ENCODE data around the gene TUBA1B.
"Not testable (repeated sequence)": the region's sequence is repeated elsewhere in the genome, so short reads cannot be mapped to it uniquely, and the experiment has no call there.

The TUBA1B gene

GRCh38 chr12:49127971-49128370 is 3.2 kb downstream of the TUBA1B start:
- H3K9me3 ChIP-seq (ENCODE audit: control insufficient read depth, low read length); H3K4me3 ChIP-seq (ENCODE audit: insufficient read depth, low read depth, low read length); H3K27me3 ChIP-seq (ENCODE audit: control insufficient read depth, insufficient read depth, low read length, poor library complexity, severe bottlenecking); H3K27ac ChIP-seq (ENCODE audit: insufficient read depth, low read depth, low read length, poor library complexity, severe bottlenecking); H3K4me1 ChIP-seq (ENCODE audit: control insufficient read depth, insufficient read depth, low read length): not testable (repeated sequence)
- WGBS, 2 experiments, result 79 to 97% methylated on average over 1 to 3 of the region's 8 CpGs
- H3K36me3 ChIP-seq (ENCODE audit: control insufficient read depth, insufficient read depth, low read length), result peaks cover 24% of the 10 kb centered on the region

- 93 to 97% methylated on average over 4 of the region's 4 CpGs for WGBS, 2 experiments
- Histone ChIP-seq H3K4me1 (ENCODE audit: control insufficient read depth, insufficient read depth, low read length) (peaks cover 6% of the 10 kb centered on the region), H3K27me3 (ENCODE audit: control insufficient read depth, insufficient read depth, low read length, poor library complexity, severe bottlenecking) (no peaks in the 10 kb centered on the region), H3K4me3 (ENCODE audit: insufficient read depth, low read depth, low read length) (no peak overlapping the region), H3K36me3 (ENCODE audit: control insufficient read depth, insufficient read depth, low read length) (peaks cover 24% of the 10 kb centered on the region), H3K9me3 (ENCODE audit: control insufficient read depth, low read length) (no peaks in the 10 kb centered on the region), H3K27ac (ENCODE audit: insufficient read depth, low read depth, low read length, poor library complexity, severe bottlenecking) (peak overlapping the region; percentile 26)
Measured at GRCh38 chr12:49126852-49127763, 4.1 kb downstream of the TUBA1B start.

- H3K9me3 ChIP-seq (ENCODE audit: control insufficient read depth, low read length), result no peaks in the 10 kb centered on the region
- WGBS, 2 experiments, result 37% methylated on average over 6 of the region's 6 CpGs
- no peaks in the 10 kb centered on the region for H3K36me3 ChIP-seq (ENCODE audit: control insufficient read depth, insufficient read depth, low read length)
- peaks cover 7% of the 10 kb centered on the region for H3K4me1 ChIP-seq (ENCODE audit: control insufficient read depth, insufficient read depth, low read length)
- H3K4me3 ChIP-seq (ENCODE audit: insufficient read depth, low read depth, low read length), result no peak overlapping the region
- H3K27me3 ChIP-seq (ENCODE audit: control insufficient read depth, insufficient read depth, low read length, poor library complexity, severe bottlenecking), result no peaks in the 10 kb centered on the region
- no peak overlapping the region for H3K27ac ChIP-seq (ENCODE audit: insufficient read depth, low read depth, low read length, poor library complexity, severe bottlenecking)
Measured at GRCh38 chr12:49121047-49121696, 10.0 kb downstream of the TUBA1B start.

GRCh38 chr12:49111206-49111605 is 20.0 kb downstream of the TUBA1B start:
- no peaks in the 10 kb centered on the region for H3K36me3 ChIP-seq (ENCODE audit: control insufficient read depth, insufficient read depth, low read length)
- WGBS, 2 experiments, result 61 to 79% methylated on average over 4 to 6 of the region's 6 CpGs
- no peaks in the 10 kb centered on the region for H3K27me3 ChIP-seq (ENCODE audit: control insufficient read depth, insufficient read depth, low read length, poor library complexity, severe bottlenecking)
- no peaks in the 10 kb centered on the region for H3K9me3 ChIP-seq (ENCODE audit: control insufficient read depth, low read length)
- H3K27ac ChIP-seq (ENCODE audit: insufficient read depth, low read depth, low read length, poor library complexity, severe bottlenecking), result no peak overlapping the region
- peaks cover 7% of the 10 kb centered on the region for H3K4me1 ChIP-seq (ENCODE audit: control insufficient read depth, insufficient read depth, low read length)
- H3K4me3 ChIP-seq (ENCODE audit: insufficient read depth, low read depth, low read length), result peak overlapping the region; percentile 99

- no peaks in the 10 kb centered on the region for H3K27me3 ChIP-seq (ENCODE audit: control insufficient read depth, insufficient read depth, low read length, poor library complexity, severe bottlenecking)
- no peaks in the 10 kb centered on the region for H3K9me3 ChIP-seq (ENCODE audit: control insufficient read depth, low read length)
- peaks cover 7% of the 10 kb centered on the region for H3K4me1 ChIP-seq (ENCODE audit: control insufficient read depth, insufficient read depth, low read length)
- 0% methylated on average over 43 of the region's 43 CpGs for WGBS, 2 experiments
- H3K4me3 ChIP-seq (ENCODE audit: insufficient read depth, low read depth, low read length), result peak within 1 kb of the TSS; percentile 99
- H3K36me3 ChIP-seq (ENCODE audit: control insufficient read depth, insufficient read depth, low read length), result no peaks in the 10 kb centered on the region
- peak within 1 kb of the TSS; percentile 85 for H3K27ac ChIP-seq (ENCODE audit: insufficient read depth, low read depth, low read length, poor library complexity, severe bottlenecking)
Measured at GRCh38 chr12:49110464-49111155, 20.6 kb downstream of the TUBA1B start, which contains the start of gene LMBR1L. Gene LMBR1L, minus strand, starts transcription at chr12:49110847. Its CDS starts 292 bp downstream, at chr12:49110555.

GRCh38 chr12:49109641-49110463 is 21.3 kb downstream of the TUBA1B start:
- H3K9me3 ChIP-seq (ENCODE audit: control insufficient read depth, low read length), result no peaks in the 10 kb centered on the region
- peak overlapping the region; percentile 85 for H3K27ac ChIP-seq (ENCODE audit: insufficient read depth, low read depth, low read length, poor library complexity, severe bottlenecking)
- H3K36me3 ChIP-seq (ENCODE audit: control insufficient read depth, insufficient read depth, low read length), result peaks cover 2% of the 10 kb centered on the region
- no peaks in the 10 kb centered on the region for H3K27me3 ChIP-seq (ENCODE audit: control insufficient read depth, insufficient read depth, low read length, poor library complexity, severe bottlenecking)
- WGBS, 2 experiments, result 7% methylated on average over 31 to 33 of the region's 33 CpGs
- peaks cover 7% of the 10 kb centered on the region for H3K4me1 ChIP-seq (ENCODE audit: control insufficient read depth, insufficient read depth, low read length)
- H3K4me3 ChIP-seq (ENCODE audit: insufficient read depth, low read depth, low read length), result peak overlapping the region; percentile 99

- Histone ChIP-seq H3K36me3 (ENCODE audit: control insufficient read depth, insufficient read depth, low read length) (peaks cover 10% of the 10 kb centered on the region), H3K27ac (ENCODE audit: insufficient read depth, low read depth, low read length, poor library complexity, severe bottlenecking) (no peak overlapping the region), H3K9me3 (ENCODE audit: control insufficient read depth, low read length) (no peaks in the 10 kb centered on the region), H3K4me1 (ENCODE audit: control insufficient read depth, insufficient read depth, low read length) (peaks cover 7% of the 10 kb centered on the region), H3K4me3 (ENCODE audit: insufficient read depth, low read depth, low read length) (peak overlapping the region; percentile 99), H3K27me3 (ENCODE audit: control insufficient read depth, insufficient read depth, low read length, poor library complexity, severe bottlenecking) (no peaks in the 10 kb centered on the region)
- WGBS, 2 experiments, result 91 to 93% methylated on average over 4 of the region's 4 CpGs
Measured at GRCh38 chr12:49108958-49109404, 22.2 kb downstream of the TUBA1B start.

GRCh38 chr12:49105504-49106084 is 25.6 kb downstream of the TUBA1B start:
- Histone ChIP-seq H3K4me3 (ENCODE audit: insufficient read depth, low read depth, low read length) (no peak overlapping the region), H3K27ac (ENCODE audit: insufficient read depth, low read depth, low read length, poor library complexity, severe bottlenecking) (no peak overlapping the region), H3K27me3 (ENCODE audit: control insufficient read depth, insufficient read depth, low read length, poor library complexity, severe bottlenecking) (no peaks in the 10 kb centered on the region), H3K36me3 (ENCODE audit: control insufficient read depth, insufficient read depth, low read length) (peaks cover 28% of the 10 kb centered on the region), H3K9me3 (ENCODE audit: control insufficient read depth, low read length) (no peaks in the 10 kb centered on the region), H3K4me1 (ENCODE audit: control insufficient read depth, insufficient read depth, low read length) (peaks cover 7% of the 10 kb centered on the region)
- WGBS, 2 experiments, result 91 to 92% methylated on average over 9 of the region's 9 CpGs

GRCh38 chr12:49104822-49105221 is 26.4 kb downstream of the TUBA1B start:
- H3K4me1 ChIP-seq (ENCODE audit: control insufficient read depth, insufficient read depth, low read length), result peaks cover 7% of the 10 kb centered on the region
- H3K4me3 ChIP-seq (ENCODE audit: insufficient read depth, low read depth, low read length), result no peak overlapping the region
- peaks cover 33% of the 10 kb centered on the region for H3K36me3 ChIP-seq (ENCODE audit: control insufficient read depth, insufficient read depth, low read length)
- H3K27ac ChIP-seq (ENCODE audit: insufficient read depth, low read depth, low read length, poor library complexity, severe bottlenecking), result no peak overlapping the region
- no peaks in the 10 kb centered on the region for H3K27me3 ChIP-seq (ENCODE audit: control insufficient read depth, insufficient read depth, low read length, poor library complexity, severe bottlenecking)
- H3K9me3 ChIP-seq (ENCODE audit: control insufficient read depth, low read length), result no peaks in the 10 kb centered on the region
- 92 to 93% methylated on average over 3 of the region's 3 CpGs for WGBS, 2 experiments

Data from ectodermal cell (in vitro differentiated cells).